SK-N-MC (cell line): ENCODE measurements around the gene DNAH9.

Source experiments
- EZH2 ChIP-seq: fragments of 200-600 bp; sonication (generic); IDR thresholded peaks from one replicate; pipeline ENCODE4 v1.6.1; 2017; ENCODE audit warnings: antibody characterized with exemption
- POLR2AphosphoS5 ChIP-seq: IDR thresholded peaks from 2 replicates; pipeline ENCODE4 v1.6.1; 2012; ENCODE audit warnings: mild to moderate bottlenecking, low read depth, low read length, borderline replicate concordance

- no peak for TF ChIP-seq POLR2AphosphoS5
- TF ChIP-seq EZH2: no peak
Observed at GRCh38 chr17:11952610-11953009, 354.3 kb downstream of the DNAH9 start.
